Measurements from ENCODE around the gene PGAP3.
A peak's percentile ranks its signal among the peaks of the same experiment; 100 is the strongest.
"Not testable (repeated sequence)": the region's sequence is repeated elsewhere in the genome, so short reads cannot be mapped to it uniquely, and the experiment has no call there.

Gene PGAP3

GRCh38 chr17:39687546-39688474 lies at the start of gene PGAP3:
Gene PGAP3 (minus strand): TSS chr17:39688057. CDS start chr17:39688014, 43 bp downstream.
- ATAC-seq = peak; percentile 91 to 94

GRCh38 chr17:39737206-39737759 lies 49.4 kb upstream of the PGAP3 start:
- no peak for ATAC-seq

- ATAC-seq = no peak
Observed at GRCh38 chr17:39736319-39737165, 48.7 kb upstream of the PGAP3 start.

GRCh38 chr17:39735882-39736281 lies 48.0 kb upstream of the PGAP3 start:
- ATAC-seq = no peak

- no peak for ATAC-seq
Observed at GRCh38 chr17:39732586-39732985, 44.7 kb upstream of the PGAP3 start.

GRCh38 chr17:39730095-39730921 lies 42.5 kb upstream of the PGAP3 start, which contains the start of gene MIEN1:
Gene MIEN1 (minus strand): TSS chr17:39730532. CDS start chr17:39730495, 37 bp downstream.
- ATAC-seq = peak; percentile 92 to 94

- no peak for ATAC-seq
Observed at GRCh38 chr17:39729280-39729851, 41.5 kb upstream of the PGAP3 start.

- ATAC-seq = no peak
Observed at GRCh38 chr17:39727556-39727955, 39.7 kb upstream of the PGAP3 start.

GRCh38 chr17:39726617-39727016 lies 38.8 kb upstream of the PGAP3 start:
- no peak for ATAC-seq

GRCh38 chr17:39725923-39726322 lies 38.1 kb upstream of the PGAP3 start:
- not testable (repeated sequence) for ATAC-seq

GRCh38 chr17:39724731-39725130 lies 36.9 kb upstream of the PGAP3 start:
- no peak for ATAC-seq

GRCh38 chr17:39722965-39723848 lies 35.4 kb upstream of the PGAP3 start:
- no peak for ATAC-seq

GRCh38 chr17:39722104-39722503 lies 34.2 kb upstream of the PGAP3 start:
- ATAC-seq = no peak

- no peak for ATAC-seq
Observed at GRCh38 chr17:39719563-39720355, 31.9 kb upstream of the PGAP3 start.

- ATAC-seq = no peak
Observed at GRCh38 chr17:39717660-39718059, 29.8 kb upstream of the PGAP3 start.

- ATAC-seq = no peak
Observed at GRCh38 chr17:39716879-39717536, 29.2 kb upstream of the PGAP3 start.

- no peak for ATAC-seq
Observed at GRCh38 chr17:39716073-39716818, 28.4 kb upstream of the PGAP3 start.

- no peak for ATAC-seq
Observed at GRCh38 chr17:39715375-39716072, 27.7 kb upstream of the PGAP3 start.
